Activated CD4-positive, alpha-beta T cell treated with anti-CD3 and anti-CD28 coated beads, Interleukin-2, amount 10 ng/mL, durations not matched to agents 24 days and 14 days (primary cell): ENCODE results near the gene DESI1. TPM values are rescaled to one million over a fixed set of nuclear protein-coding genes. Genes with fewer than 3 reads are reported as not detected.

Experiments used
- DNase-seq: peaks from one replicate; pipeline ENCODE4 v3.0.0; 2022
- H3K27ac Mint-ChIP-seq: one replicate; pipeline ENCODE4 v1.8.0; 2022; ENCODE audit warnings: mild to moderate bottlenecking, mixed read lengths
- H3K27me3 Mint-ChIP-seq: one replicate; pipeline ENCODE4 v1.8.0; 2022; ENCODE audit warnings: mixed read lengths
- H3K36me3 Mint-ChIP-seq: one replicate; pipeline ENCODE4 v1.8.0; 2022; ENCODE audit warnings: low read depth, mild to moderate bottlenecking, mixed read lengths
- H3K4me1 Mint-ChIP-seq: one replicate; pipeline ENCODE4 v1.8.0; 2021; ENCODE audit warnings: mixed read lengths
- H3K4me3 Mint-ChIP-seq: one replicate; pipeline ENCODE4 v1.8.0; 2022; ENCODE audit warnings: mild to moderate bottlenecking, moderate library complexity, mixed read lengths
- H3K9me3 Mint-ChIP-seq: one replicate; pipeline ENCODE4 v1.8.0; 2021; ENCODE audit warnings: mixed read lengths
- intact Hi-C: fragments of 100-400 bp; cut with micrococcal nuclease; formaldehyde crosslinking; loops from one replicate; pipeline ENCODE4 v1.15.1; 2023
- total RNA-seq: library from RNA; stranded (reverse); gene quantifications from 2 replicates; pipeline ENCODE4 v1.2.3, GENCODE V29; 2022

DESI1 gene
- total RNA-seq, 1 donor from 2014 or later = 84.9 TPM

- peaks cover 39% of the 10 kb centered on the region for H3K27me3 Mint-ChIP-seq
- no peaks in the 10 kb centered on the region for H3K9me3 Mint-ChIP-seq
- H3K36me3 Mint-ChIP-seq = no peaks in the 10 kb centered on the region
- peaks cover 7% of the 10 kb centered on the region for H3K4me1 Mint-ChIP-seq
- no peak overlapping the region for H3K4me3 Mint-ChIP-seq
- no peak overlapping the region for H3K27ac Mint-ChIP-seq
- DNase-seq = no peak
- intact Hi-C loops = no loop called here
Observed at GRCh38 chr22:41557401-41558240, 63.2 kb downstream of the DESI1 start.

GRCh38 chr22:41556561-41556960 is 64.3 kb downstream of the DESI1 start:
- H3K4me1 Mint-ChIP-seq = peaks cover 7% of the 10 kb centered on the region
- no peak overlapping the region for H3K4me3 Mint-ChIP-seq
- intact Hi-C loops = no loop called here
- peaks cover 38% of the 10 kb centered on the region for H3K27me3 Mint-ChIP-seq
- no peaks in the 10 kb centered on the region for H3K9me3 Mint-ChIP-seq
- no peak overlapping the region for H3K27ac Mint-ChIP-seq
- DNase-seq = no peak
- no peaks in the 10 kb centered on the region for H3K36me3 Mint-ChIP-seq

- no peak overlapping the region for H3K4me3 Mint-ChIP-seq
- H3K27ac Mint-ChIP-seq = no peak overlapping the region
- no peak for DNase-seq
- peaks cover 4% of the 10 kb centered on the region for H3K4me1 Mint-ChIP-seq
- peaks cover 28% of the 10 kb centered on the region for H3K27me3 Mint-ChIP-seq
- intact Hi-C loops = no loop called here
- H3K9me3 Mint-ChIP-seq = no peaks in the 10 kb centered on the region
- no peaks in the 10 kb centered on the region for H3K36me3 Mint-ChIP-seq
Observed at GRCh38 chr22:41555325-41555982, 65.4 kb downstream of the DESI1 start.

GRCh38 chr22:41551877-41552582 is 68.8 kb downstream of the DESI1 start:
- DNase-seq = no peak
- H3K27ac Mint-ChIP-seq = no peak overlapping the region
- H3K36me3 Mint-ChIP-seq = no peaks in the 10 kb centered on the region
- peaks cover 19% of the 10 kb centered on the region for H3K27me3 Mint-ChIP-seq
- no peak overlapping the region for H3K4me3 Mint-ChIP-seq
- intact Hi-C loops = no loop called here
- peaks cover 2% of the 10 kb centered on the region for H3K4me1 Mint-ChIP-seq
- no peaks in the 10 kb centered on the region for H3K9me3 Mint-ChIP-seq

DNA sequence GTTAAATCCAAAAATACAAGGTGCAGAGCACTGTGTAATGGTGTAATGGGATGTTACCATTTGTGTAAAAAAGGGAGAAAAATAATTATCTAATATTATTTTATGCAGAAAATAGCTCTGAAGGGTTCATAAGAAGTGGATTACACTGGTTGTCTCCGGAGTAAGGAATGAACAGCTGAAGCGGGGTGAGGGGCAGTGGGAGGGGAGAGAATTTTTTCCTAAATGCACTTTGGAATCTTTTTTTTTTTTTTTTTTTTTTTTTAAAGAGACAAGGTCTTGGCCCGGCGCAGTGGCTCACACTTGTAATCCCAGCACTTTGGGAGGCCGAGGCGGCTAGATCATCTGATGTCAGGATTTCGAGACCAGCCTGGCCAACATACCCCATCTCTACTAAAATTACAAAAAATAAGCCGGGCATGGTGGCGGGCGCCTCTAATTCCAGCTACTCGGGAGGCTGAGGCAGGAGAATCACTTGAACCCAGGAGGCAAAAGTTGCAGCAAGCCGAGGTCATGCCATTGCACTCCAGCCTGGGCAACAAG is 69.8 kb downstream of the DESI1 start:
- Mint-ChIP-seq H3K4me3 (no peak overlapping the region), H3K4me1 (no peaks in the 10 kb centered on the region), H3K36me3 (no peaks in the 10 kb centered on the region), H3K9me3 (no peaks in the 10 kb centered on the region), H3K27ac (no peak overlapping the region), H3K27me3 (peaks cover 12% of the 10 kb centered on the region)
- intact Hi-C loops = no loop called here
- DNase-seq = no peak

- Mint-ChIP-seq H3K36me3 (no peaks in the 10 kb centered on the region), H3K9me3 (no peaks in the 10 kb centered on the region), H3K27ac (no peak overlapping the region), H3K4me1 (peaks cover 7% of the 10 kb centered on the region), H3K27me3 (peaks cover 12% of the 10 kb centered on the region), H3K4me3 (no peak overlapping the region)
- DNase-seq = no peak
- intact Hi-C loops = no loop called here
Observed at GRCh38 chr22:41548830-41549211, 72.0 kb downstream of the DESI1 start.

Other genes starting within 250 kb of the DESI1 start
- gene TEF, start 239.1 kb downstream of the DESI1 start, total RNA-seq = 2.0 and 2.1 TPM in 2 replicates
- gene TOB2, start 174.2 kb downstream of the DESI1 start, total RNA-seq = 41.4 and 42.7 TPM in 2 replicates
- gene PHF5A, start 152.4 kb downstream of the DESI1 start, total RNA-seq = 90.3 and 98.3 TPM in 2 replicates
- 103 and 104 TPM in 2 replicates for gene ACO2, start 151.9 kb downstream of the DESI1 start, total RNA-seq
- gene POLR3H, start 76.6 kb downstream of the DESI1 start, total RNA-seq = 49.2 and 50.6 TPM in 2 replicates
- not detected in 2 replicates for gene CSDC2, start 60.0 kb downstream of the DESI1 start, total RNA-seq
- gene PMM1, start 31.2 kb downstream of the DESI1 start, total RNA-seq = 19.7 and 23.1 TPM in 2 replicates
- 400 and 414 TPM in 2 replicates for gene XRCC6, start 252 bp upstream of the DESI1 start, total RNA-seq
- gene SNU13, start 67.8 kb upstream of the DESI1 start, total RNA-seq = 343 and 345 TPM in 2 replicates
- gene MEI1, start 78.5 kb upstream of the DESI1 start, total RNA-seq = 14.2 and 15.7 TPM in 2 replicates
- 19.7 TPM in 2 replicates for gene CCDC134, start 179.6 kb upstream of the DESI1 start, total RNA-seq
- gene SREBF2, start 212.1 kb upstream of the DESI1 start, total RNA-seq = 209 and 218 TPM in 2 replicates